GM19328 (cell line): Measurements from ENCODE around the gene DGCR8.

ENCODE experiments used
- ATAC-seq: cut with Tn5 transposase; IDR thresholded peaks from one replicate; pipeline ENCODE4 v1.9.1; 2021; ENCODE audit warnings: mild to moderate bottlenecking, moderate library complexity; ENCODE audit not compliant: unreplicated experiment

Gene DGCR8

GRCh38 chr22:20052309-20053259, 27.5 kb upstream of the DGCR8 start:
- ATAC-seq, result no peak

DNA sequence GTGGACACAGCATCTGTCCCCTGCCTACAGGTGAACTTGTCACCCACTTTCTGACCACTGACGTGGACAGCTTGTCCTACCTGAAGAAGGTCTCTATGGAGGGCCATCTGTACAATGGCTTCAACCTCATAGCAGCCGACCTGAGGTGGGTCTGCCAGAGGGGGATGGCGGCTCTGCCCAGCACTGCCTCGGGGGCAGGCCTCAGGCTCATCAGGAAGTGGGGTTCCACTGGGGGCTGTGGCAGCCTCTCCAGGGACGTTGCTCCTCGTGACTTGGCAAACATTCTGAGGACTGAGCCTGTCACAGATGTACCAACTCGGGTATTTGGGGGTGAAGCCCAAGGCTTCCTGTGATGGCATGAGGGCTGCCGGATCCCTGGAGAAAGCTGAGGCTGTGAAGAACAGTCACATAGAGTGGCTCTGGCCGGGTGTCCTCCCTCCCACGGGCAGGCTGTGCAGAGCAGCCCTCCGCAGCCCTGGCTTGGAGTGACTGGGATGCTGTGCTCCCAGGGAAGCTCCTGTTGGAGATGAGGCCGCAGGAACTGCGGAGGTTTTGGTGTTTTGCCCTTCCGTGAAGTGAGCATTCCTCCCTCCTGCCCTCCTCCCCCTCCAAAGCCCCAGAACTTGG, 26.5 kb upstream of the DGCR8 start:
- no peak for ATAC-seq

GRCh38 chr22:20054034-20054427, 26.0 kb upstream of the DGCR8 start:
- ATAC-seq, result no peak

GRCh38 chr22:20054485-20054884, 25.6 kb upstream of the DGCR8 start:
- no peak for ATAC-seq

- ATAC-seq, result no peak
Measured at GRCh38 chr22:20055144-20055543, 24.9 kb upstream of the DGCR8 start.

- no peak for ATAC-seq
Measured at GRCh38 chr22:20055654-20056053, 24.4 kb upstream of the DGCR8 start.

GRCh38 chr22:20056161-20056560, 23.9 kb upstream of the DGCR8 start:
- no peak for ATAC-seq

GRCh38 chr22:20056696-20057386, 23.2 kb upstream of the DGCR8 start:
- ATAC-seq, result no peak

DNA sequence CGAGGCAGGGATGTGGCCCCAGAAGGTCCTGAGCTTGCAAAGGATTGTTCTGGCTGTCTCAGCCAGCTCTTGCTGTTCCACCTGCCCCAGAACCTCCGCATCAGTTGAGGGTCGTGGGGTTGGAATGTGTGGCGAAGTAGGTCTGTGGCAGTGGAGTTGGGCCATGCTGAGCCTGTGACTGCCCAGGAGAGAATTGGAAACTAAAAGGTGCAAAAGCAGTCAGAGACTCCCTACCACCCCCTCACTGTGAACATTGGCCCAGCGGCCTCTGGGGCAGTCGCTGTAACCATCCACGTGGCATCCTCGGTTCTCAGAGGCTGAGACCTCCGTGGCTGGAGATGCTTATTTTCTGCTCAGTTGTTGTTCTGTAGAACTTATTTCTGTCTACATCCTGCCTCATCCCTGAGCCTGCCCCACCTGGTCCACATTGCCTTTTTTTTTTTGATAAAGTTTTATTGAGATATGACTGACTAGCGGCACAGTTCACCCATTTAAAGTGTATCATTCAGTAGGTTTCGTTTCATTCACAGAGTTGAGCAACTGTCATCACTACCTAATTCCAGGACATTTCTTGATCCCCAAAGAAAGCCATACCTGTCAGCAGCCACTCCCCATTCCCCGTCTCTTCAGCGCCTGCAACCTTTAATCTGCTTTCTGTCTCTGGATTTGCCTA, 22.3 kb upstream of the DGCR8 start:
- ATAC-seq, result no peak

DNA sequence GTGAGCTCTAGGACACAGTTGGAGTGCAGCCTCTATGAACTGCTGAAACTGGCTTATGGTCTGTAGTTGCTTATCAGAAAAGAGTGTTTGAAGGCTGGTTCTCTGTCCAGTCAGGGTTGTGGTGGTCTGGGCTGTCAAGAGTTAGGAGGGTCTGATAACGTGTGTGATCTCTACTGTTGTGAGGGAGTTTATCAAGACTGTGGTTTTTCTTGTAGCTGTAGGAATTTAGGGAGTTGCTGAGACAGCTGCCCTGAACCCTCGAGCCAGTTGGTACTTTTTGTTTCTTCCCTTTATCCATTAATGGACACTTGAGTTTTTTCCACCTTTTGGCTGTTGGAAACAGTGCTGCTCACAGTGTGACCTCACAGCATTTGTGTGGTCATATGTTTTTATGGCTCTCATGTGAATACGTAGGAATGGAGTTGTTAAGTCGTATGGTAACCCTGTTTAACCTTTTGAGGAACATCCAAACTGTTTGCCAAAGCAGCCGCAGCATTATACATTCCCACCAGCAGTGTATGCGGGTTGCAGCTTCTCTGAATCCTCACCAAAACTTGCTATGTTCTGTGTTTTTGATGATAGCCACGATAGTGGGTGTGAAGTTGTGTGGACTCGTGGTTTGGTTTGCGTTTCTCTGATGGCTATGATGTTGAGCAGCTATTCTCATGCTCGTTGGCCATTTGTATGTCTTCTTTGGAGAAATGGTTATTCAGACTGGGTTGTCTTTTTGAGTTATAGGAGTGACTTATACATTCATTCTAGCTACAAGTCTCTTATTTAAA, 20.9 kb upstream of the DGCR8 start:
- ATAC-seq, result no peak

DNA sequence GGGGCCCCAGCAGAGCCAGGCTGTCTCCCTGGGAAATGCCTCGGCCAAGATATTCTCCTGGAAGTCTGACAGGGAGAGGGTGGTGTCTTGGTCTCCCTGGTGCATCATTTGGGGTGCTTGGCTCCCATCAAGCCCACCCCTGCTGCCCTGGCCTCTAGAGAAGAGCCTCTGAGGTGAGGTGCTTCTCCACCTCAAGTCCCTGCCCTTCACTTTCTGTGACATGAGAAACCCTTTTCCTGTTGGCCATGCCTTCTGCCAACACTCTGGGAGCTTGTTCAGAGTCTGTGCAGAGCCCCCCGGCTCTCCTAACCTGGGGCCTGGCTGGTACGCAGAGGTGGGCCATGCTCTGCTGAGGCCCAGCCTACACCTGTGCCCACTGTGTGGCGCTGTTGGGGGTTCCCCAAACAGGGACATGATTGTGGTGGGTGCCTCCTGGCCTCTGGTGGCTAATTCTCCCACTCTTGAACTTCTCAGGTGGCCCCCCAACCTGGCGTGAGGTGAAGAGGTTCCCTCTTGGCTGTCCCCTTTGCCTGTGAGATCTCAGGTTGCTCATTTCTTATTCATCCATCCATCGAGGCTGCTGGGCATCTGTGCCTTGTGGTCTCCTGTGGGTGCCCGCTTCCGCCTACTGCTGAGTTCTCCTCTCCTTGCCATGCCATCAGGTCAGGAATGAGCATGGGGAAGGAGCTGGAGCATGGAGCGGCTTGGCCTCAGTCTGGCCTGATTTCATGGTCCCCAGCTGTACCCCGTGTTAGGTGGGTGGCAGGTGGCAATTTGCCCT, 19.2 kb upstream of the DGCR8 start:
- no peak for ATAC-seq

- ATAC-seq, result no peak
Measured at GRCh38 chr22:20061481-20061861, 18.6 kb upstream of the DGCR8 start.

- no peak for ATAC-seq
Measured at GRCh38 chr22:20062043-20062765, 17.8 kb upstream of the DGCR8 start.

DNA sequence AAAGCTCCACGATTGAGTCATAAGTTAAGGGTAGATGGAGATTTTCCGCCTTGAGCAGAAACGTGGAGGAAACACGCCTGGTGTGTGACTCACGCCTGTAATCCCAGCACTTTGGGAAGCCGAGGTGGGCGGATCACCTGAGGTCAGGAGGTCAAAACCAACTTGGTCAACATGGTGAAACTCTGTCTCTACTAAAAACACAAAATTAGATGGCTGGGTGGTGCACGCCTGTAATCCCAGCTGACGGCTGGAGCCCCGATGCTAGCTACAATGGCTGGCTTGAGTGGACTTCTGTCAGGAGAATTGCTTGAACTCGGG, 17.3 kb upstream of the DGCR8 start:
- ATAC-seq, result no peak

DNA sequence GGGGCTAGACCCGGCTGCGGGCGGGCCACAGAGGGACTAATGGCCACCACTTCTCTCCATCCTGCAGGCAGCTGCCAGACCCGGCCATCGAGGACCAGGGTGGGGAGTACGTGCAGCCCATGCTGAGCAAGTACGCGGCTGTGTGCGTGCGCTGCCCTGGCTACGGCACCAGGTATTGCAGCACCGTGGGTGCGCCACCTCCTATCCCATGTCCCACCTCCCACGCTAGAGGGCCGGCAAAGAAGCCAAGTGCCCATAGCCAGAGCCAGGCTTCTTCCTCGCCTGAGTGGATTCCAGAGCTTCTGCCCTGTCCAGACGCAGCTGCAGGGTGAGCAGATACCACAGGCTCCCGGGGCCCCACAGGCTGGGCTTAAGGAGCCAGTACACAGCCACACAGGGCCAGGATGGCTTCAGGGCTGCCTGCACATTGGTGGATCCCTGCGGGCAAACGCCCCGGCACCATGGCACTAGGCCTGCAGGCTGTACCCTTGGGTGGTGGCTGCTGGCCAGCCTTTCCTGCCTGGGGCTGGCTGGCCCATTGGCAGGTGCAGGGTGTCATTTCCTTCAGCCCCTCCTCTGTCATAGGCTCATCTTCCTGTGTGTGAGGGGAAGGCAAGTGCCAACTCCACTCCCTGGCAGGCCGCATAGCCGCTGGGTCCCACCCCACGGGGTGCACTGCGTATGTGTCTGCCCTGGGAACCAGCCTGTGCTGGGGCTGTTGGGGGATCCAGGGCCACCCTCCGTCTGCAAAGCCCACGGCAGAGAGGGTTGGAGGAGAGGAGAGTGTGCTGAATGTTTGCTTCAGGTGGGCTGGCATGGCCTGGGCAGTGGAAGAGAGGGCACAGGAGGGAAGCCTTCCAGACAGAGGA, 16.5 kb upstream of the DGCR8 start:
- ATAC-seq, result no peak

DNA sequence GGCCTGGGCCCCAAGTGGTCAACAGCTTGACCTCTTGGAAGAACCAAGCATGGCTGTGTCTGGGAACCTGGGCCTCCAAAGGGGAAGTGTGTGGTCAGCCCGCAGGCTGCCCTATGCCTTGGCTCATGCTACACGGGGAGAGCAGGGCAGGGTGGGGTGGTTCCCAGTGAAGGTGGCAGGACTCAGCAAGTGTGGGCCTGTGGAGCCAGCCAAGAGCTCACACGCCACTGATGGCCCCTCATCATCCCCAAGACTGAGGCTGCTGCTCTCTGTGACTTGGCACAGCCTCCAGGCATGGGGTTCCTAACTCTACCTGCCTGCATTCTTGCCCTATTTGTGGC, 15.9 kb upstream of the DGCR8 start:
- no peak for ATAC-seq

DNA sequence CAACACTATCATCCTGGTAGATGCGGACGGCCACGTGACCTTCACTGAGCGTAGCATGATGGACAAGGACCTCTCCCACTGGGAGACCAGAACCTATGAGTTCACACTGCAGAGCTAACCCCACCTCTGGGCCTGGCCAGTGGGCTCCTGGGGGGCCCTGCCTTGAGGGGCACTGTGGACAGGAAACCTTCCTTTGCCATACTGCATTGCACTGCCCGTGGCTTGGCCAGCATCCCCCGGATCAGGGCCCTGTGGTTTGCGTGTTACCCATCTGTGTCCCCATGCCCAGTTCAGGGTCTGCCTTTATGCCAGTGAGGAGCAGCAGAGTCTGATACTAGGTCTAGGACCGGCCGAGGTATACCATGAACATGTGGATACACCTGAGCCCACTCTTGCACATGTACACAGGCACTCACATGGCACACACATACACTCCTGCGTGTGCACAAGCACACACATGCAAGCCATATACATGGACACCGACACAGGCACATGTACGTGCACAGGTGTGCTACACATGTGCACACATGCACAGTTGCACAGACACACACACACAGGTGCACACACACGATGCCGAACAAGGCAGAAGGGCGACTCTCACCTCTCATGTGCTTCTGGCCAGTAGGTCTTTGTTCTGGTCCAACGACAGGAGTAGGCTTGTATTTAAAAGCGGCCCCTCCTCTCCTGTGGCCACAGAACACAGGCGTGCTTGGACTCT, 15.3 kb upstream of the DGCR8 start:
- no peak for ATAC-seq
